NB4 (cell line): ENCODE measurements around the gene ELOVL7.
"Not testable (repeated sequence)": the region's sequence is repeated elsewhere in the genome, so short reads cannot be mapped to it uniquely, and the experiment has no call there.

Source experiments
- DNase-seq: peaks from one replicate; pipeline ENCODE4 v3.0.0; 2010; ENCODE audit warnings: low read depth
- H3K4me3 ChIP-seq: one replicate; pipeline ENCODE4 v1.5.1; 2011; ENCODE audit warnings: mild to moderate bottlenecking, low read depth, low read length, moderate library complexity
- CTCF ChIP-seq: IDR thresholded peaks from one replicate; pipeline ENCODE4 v1.5.1; 2012; ENCODE audit warnings: low read depth, low read length
- MAX ChIP-seq: IDR thresholded peaks from 2 replicates; pipeline ENCODE4 v1.6.1; 2011; ENCODE audit warnings: low read depth, low read length
- MYC ChIP-seq: IDR thresholded peaks from 2 replicates; pipeline ENCODE4 v1.6.1; 2011; ENCODE audit warnings: low read depth, low read length
- POLR2A ChIP-seq: IDR thresholded peaks from 2 replicates; pipeline ENCODE4 v1.6.1; 2011; ENCODE audit warnings: mild to moderate bottlenecking; ENCODE audit not compliant: insufficient read length; ENCODE audit errors: extremely low read depth

The ELOVL7 gene

GRCh38 chr5:60802986-60803385 is 41.1 kb downstream of the ELOVL7 start:
- no peak overlapping the region for H3K4me3 ChIP-seq
- DNase-seq: no peak
- TF ChIP-seq CTCF: no peak

- no peak overlapping the region for H3K4me3 ChIP-seq
- TF ChIP-seq MYC: no peak
- no peak for TF ChIP-seq CTCF
- TF ChIP-seq POLR2A: no peak
- TF ChIP-seq MAX: no peak
- no peak for DNase-seq
Observed at GRCh38 chr5:60802226-60802625, 41.8 kb downstream of the ELOVL7 start.

GRCh38 chr5:60797482-60798153 is 46.5 kb downstream of the ELOVL7 start:
- DNase-seq: no peak
- TF ChIP-seq POLR2A (no peak), MYC (no peak), CTCF (no peak), MAX (no peak)
- no peak overlapping the region for H3K4me3 ChIP-seq

GRCh38 chr5:60795424-60795950 is 48.6 kb downstream of the ELOVL7 start:
- DNase-seq, H3K4me3 ChIP-seq: not testable (repeated sequence)

- DNase-seq: no peak
- H3K4me3 ChIP-seq: no peak overlapping the region
- TF ChIP-seq POLR2A (no peak), MYC (no peak), MAX (no peak), CTCF (no peak)
Observed at GRCh38 chr5:60794691-60795090, 49.4 kb downstream of the ELOVL7 start.

GRCh38 chr5:60792438-60792837 is 51.6 kb downstream of the ELOVL7 start:
- TF ChIP-seq MAX (no peak), MYC (no peak), CTCF (no peak), POLR2A (no peak)
- DNase-seq: no peak
- H3K4me3 ChIP-seq: no peak overlapping the region
